Measurements from ENCODE around the gene ARHGAP28. TPM values are rescaled to one million over a fixed set of nuclear protein-coding genes. Genes with fewer than 3 reads are reported as not detected.

The ARHGAP28 gene
- total RNA-seq, 2 donors from 2014 or later = 3.0 TPM

DNA sequence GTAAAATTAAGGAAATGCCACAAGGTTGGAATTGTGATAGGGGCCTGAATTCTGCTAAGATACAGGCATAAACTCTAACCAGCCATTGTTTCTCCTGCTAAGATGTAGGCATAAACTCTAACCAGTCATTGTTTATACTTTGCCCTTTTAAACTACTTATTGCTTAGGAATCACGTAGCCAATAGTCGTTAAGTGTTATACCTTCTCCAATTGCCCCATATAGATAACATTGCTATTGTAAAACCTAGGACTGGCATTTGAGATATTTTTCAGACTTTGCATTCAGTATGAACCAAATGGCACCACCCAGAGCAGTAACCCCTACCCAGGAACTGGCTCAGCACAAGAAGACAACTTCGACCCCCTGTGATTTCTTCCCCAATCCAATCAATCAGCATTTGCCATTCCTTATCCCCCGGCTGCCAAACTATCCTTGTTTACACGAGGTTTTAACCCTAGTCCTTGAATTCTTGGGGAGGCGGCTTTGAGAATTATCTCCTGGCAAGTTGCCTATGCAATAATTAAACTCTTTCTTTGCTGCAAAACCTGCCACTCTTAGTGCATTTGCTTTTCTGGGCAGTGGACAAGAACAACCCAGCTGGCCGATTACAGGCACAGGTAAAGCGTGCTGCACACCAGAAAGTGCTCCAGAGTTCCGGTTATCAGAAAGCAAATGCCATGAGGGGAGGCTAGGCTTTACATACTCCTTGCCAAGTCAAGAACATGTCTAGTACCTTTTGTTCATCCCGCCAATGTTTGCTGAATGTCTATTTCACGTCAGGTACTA, 220.5 kb downstream of the ARHGAP28 start:
- Histone ChIP-seq H3K9me3 (no peaks in the 10 kb centered on the region), H3K4me3 (no peak overlapping the region), H3K27me3 (no peaks in the 10 kb centered on the region), H3K36me3 (no peaks in the 10 kb centered on the region), H3K27ac (no peak overlapping the region), H3K4me1 (no peaks in the 10 kb centered on the region)
- no peak for TF ChIP-seq CTCF (IDR thresholded peaks at IDR 0.05)
- no peak for DNase-seq (ENCODE audit: low spot score)

DNA sequence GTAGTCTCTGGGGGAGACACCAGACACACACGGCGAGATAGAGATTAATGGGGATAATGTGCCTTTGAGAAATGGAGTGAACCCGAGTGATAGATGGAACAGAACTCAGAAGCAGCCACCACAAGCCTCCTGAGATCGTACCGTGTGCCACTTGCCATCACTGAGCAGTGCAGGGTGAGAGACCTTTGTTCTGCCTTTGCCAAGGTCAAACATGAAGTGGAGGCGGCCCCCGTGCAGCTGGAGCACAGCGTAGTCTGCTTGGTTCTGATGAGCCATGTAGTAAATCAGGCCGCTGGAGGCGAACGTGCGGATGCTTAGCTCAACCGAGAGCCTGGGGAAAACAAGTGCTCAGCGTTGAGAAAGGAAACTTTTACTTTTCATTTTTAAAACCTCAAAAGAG, 221.1 kb downstream of the ARHGAP28 start:
- H3K27ac ChIP-seq = no peak overlapping the region
- DNase-seq (ENCODE audit: low spot score) = no peak
- no peak overlapping the region for H3K4me3 ChIP-seq
- H3K36me3 ChIP-seq = no peaks in the 10 kb centered on the region
- H3K4me1 ChIP-seq = no peaks in the 10 kb centered on the region
- H3K27me3 ChIP-seq = no peaks in the 10 kb centered on the region
- TF ChIP-seq CTCF (IDR thresholded peaks at IDR 0.05) = no peak
- H3K9me3 ChIP-seq = no peaks in the 10 kb centered on the region

DNA sequence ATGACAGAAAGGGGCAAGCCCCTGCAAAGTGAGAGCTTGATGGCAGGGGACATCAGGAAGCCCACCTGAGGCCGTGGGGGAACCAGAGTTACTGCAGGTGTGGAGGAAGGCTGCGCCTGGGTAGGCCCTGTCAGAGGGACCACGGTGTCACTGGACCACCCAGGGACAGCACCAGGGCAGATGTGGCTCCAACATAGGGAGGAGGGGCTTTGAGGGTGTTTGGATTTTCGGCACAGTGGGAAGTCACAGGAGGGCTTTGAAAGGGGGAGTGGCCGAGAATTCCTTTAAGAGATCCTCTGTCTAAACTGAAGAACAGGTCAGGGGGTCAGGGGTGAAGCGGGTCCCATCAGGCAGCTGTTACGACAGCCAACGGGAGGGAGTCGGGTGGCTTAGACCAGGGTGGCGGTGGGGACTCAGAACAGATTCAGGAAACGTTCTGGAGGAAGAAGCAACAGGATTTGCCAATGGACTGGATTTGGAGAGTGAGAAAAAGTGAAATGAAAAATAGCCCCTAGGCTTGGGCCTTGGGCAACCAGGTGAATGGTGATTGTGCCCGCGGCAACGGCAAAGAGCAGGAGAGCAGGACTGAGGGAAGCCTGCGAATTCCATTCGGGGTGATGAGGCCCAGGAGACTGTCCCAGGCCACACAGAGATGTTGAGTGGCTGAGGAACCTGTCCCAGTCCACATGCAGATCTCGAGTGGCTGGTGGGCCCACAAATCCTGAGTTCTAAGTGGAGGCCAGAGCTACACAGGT, 222.0 kb downstream of the ARHGAP28 start:
- Histone ChIP-seq H3K4me1 (no peaks in the 10 kb centered on the region), H3K27me3 (no peaks in the 10 kb centered on the region), H3K27ac (no peak overlapping the region), H3K9me3 (no peaks in the 10 kb centered on the region), H3K4me3 (no peak overlapping the region), H3K36me3 (no peaks in the 10 kb centered on the region)
- TF ChIP-seq CTCF (IDR thresholded peaks at IDR 0.05) = no peak
- DNase-seq (ENCODE audit: low spot score) = no peak

GRCh38 chr18:6954501-6954900, 225.0 kb downstream of the ARHGAP28 start:
- no peaks in the 10 kb centered on the region for H3K9me3 ChIP-seq
- no peak for TF ChIP-seq CTCF (IDR thresholded peaks at IDR 0.05)
- H3K27ac ChIP-seq = no peak overlapping the region
- H3K4me1 ChIP-seq = no peaks in the 10 kb centered on the region
- H3K27me3 ChIP-seq = no peaks in the 10 kb centered on the region
- DNase-seq (ENCODE audit: low spot score) = no peak
- H3K36me3 ChIP-seq = no peaks in the 10 kb centered on the region
- H3K4me3 ChIP-seq = no peak overlapping the region

DNA sequence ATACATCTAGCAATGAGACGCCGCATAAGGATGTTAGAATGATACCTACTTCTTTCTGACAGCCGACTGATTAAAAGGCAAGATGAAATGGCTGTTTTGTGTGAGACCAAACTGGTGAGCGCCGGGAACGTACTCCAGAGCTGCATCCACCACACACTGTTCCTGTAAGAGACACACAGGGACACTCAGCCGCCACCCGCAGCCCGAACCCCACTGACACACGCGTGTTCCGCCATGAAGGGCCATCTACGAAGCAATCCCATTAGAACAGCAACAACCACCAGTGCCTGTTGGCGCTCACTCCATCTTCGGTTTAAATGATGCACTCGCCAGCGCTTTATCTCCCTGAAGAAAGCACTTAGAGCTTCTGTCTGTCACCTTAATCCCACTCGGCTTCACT, 225.8 kb downstream of the ARHGAP28 start:
- Histone ChIP-seq H3K27me3 (no peaks in the 10 kb centered on the region), H3K9me3 (peaks cover 0 to 6% of the 10 kb centered on the region in 2 donors)
- no peak for TF ChIP-seq CTCF (IDR thresholded peaks at IDR 0.05)

More for the DNA sequence above, 225.8 kb downstream of the ARHGAP28 start:
- no peak for DNase-seq (ENCODE audit: low spot score)
- H3K36me3 ChIP-seq = no peaks in the 10 kb centered on the region
- no peaks in the 10 kb centered on the region for H3K4me1 ChIP-seq
- H3K4me3 ChIP-seq = no peak overlapping the region
- H3K27ac ChIP-seq = no peak overlapping the region
